HepG2 (cell line): ENCODE data around the gene NPFFR1. TPM values are rescaled to one million over a fixed set of nuclear protein-coding genes. Genes with fewer than 3 reads are reported as not detected.
A peak's percentile ranks its signal among the peaks of the same experiment; 100 is the strongest.

ENCODE experiments used
- DBP ChIP-seq: sonication (generic); formaldehyde crosslinking; IDR thresholded peaks from 2 replicates; pipeline ENCODE4 v1.4.0; 2020; ENCODE audit warnings: missing genetic modification reagents; ENCODE audit errors: not compliant biosample characterization
- DDIT3 ChIP-seq: sonication (generic); formaldehyde crosslinking; IDR thresholded peaks from 2 replicates; pipeline ENCODE4 v1.4.0; 2020; ENCODE audit warnings: mild to moderate bottlenecking, missing genetic modification reagents
- FOXP1 ChIP-seq, 2 experiments: fragments of 450-650 bp in 1 of 2; IDR thresholded peaks; 2 replicates each; pipeline ENCODE4 v1.6.1; 2017 to 2018; ENCODE audit warnings: antibody characterized with exemption in 1 of 2
- HOXA3 ChIP-seq: sonication (generic); formaldehyde crosslinking; IDR thresholded peaks from 2 replicates; pipeline ENCODE4 v1.5.0; 2020; ENCODE audit warnings: missing genetic modification reagents
- MTERF4 ChIP-seq: sonication (generic); formaldehyde crosslinking; IDR thresholded peaks from 2 replicates; pipeline ENCODE4 v1.8.0; 2023; ENCODE audit warnings: mild to moderate bottlenecking, missing genetic modification reagents
- NCOR1 ChIP-seq: fragments of 200-600 bp; sonication (generic); IDR thresholded peaks from 2 replicates; pipeline ENCODE4 v1.7.0; 2017; ENCODE audit warnings: antibody characterized with exemption, low read length, borderline replicate concordance
- SALL2 ChIP-seq: sonication (generic); formaldehyde crosslinking; IDR thresholded peaks from 2 replicates; pipeline ENCODE4 v1.8.1; 2023; ENCODE audit warnings: mild to moderate bottlenecking, missing genetic modification reagents, inconsistent platforms
- SOX13 ChIP-seq, 3 experiments: fragments of 450-650 bp in 1 of 3; sonication (generic) in 1 of 3; formaldehyde crosslinking in 1 of 3; IDR thresholded peaks in 2 of 3; conservative IDR thresholded peaks in 1 of 3; 2 replicates each; pipeline versions ENCODE4 v1.5.0 to v1.6.1; 2016 to 2020; ENCODE audit warnings: antibody characterized with exemption in 1 of 3, mild to moderate bottlenecking in 1 of 3, missing compliant biosample characterization in 1 of 3, missing genetic modification reagents in 1 of 3, moderate library complexity in 1 of 3
- SRF ChIP-seq: IDR thresholded peaks from 2 replicates; pipeline ENCODE4 v1.6.1; 2011; ENCODE audit warnings: mild to moderate bottlenecking, low read depth, low read length, moderate library complexity
- ZBTB7A ChIP-seq: sonication (generic); formaldehyde crosslinking; IDR thresholded peaks from 2 replicates; pipeline ENCODE4 v1.8.0; 2022; ENCODE audit warnings: mild to moderate bottlenecking, missing genetic modification reagents
- ZNF296 ChIP-seq: sonication (generic); formaldehyde crosslinking; conservative IDR thresholded peaks from 2 replicates; pipeline ENCODE4 v1.5.0; 2020; ENCODE audit warnings: mild to moderate bottlenecking, missing genetic modification reagents
- ZNF33B ChIP-seq: sonication (generic); formaldehyde crosslinking; IDR thresholded peaks from 2 replicates; pipeline ENCODE4 v1.5.1; 2020; ENCODE audit warnings: mild to moderate bottlenecking, missing genetic modification reagents
- ZNF646 ChIP-seq: sonication (generic); formaldehyde crosslinking; IDR thresholded peaks from 2 replicates; pipeline ENCODE4 v1.9.0; 2021; ENCODE audit warnings: mild to moderate bottlenecking, missing genetic modification reagents
- ZNF770 ChIP-seq: sonication (generic); formaldehyde crosslinking; IDR thresholded peaks from 2 replicates; pipeline ENCODE4 v1.5.0; 2020; ENCODE audit warnings: mild to moderate bottlenecking, missing genetic modification reagents
- ZNF777 ChIP-seq: sonication (generic); formaldehyde crosslinking; IDR thresholded peaks from 2 replicates; pipeline ENCODE4 v1.4.0; 2020; ENCODE audit warnings: missing genetic modification reagents
- ZNF790 ChIP-seq: sonication (generic); formaldehyde crosslinking; IDR thresholded peaks from 2 replicates; pipeline ENCODE4 v1.8.0; 2022; ENCODE audit warnings: missing genetic modification reagents, mild to moderate bottlenecking, borderline replicate concordance
- ZNF792 ChIP-seq: IDR thresholded peaks from 2 replicates; pipeline ENCODE4 v1.6.1; 2016
- polyA plus RNA-seq, 8 experiments: library from polyadenylated mRNA; depleted of rRNA in 3 of 8; stranded (reverse) in 7 of 8; unstranded in 1 of 8; fragments of >200 nt; fragmentation: Illumina TruSeq in 4 of 8; extraction: Trizol in 4 of 8; gene quantifications; 2 replicates each; pipeline versions ENCODE4 v1.2.1 to v1.2.3, GENCODE V29; 2011 to 2016; ENCODE audit warnings: low read depth in 4 of 8, missing spikeins in 1 of 8, mixed read lengths in 1 of 8; ENCODE audit not compliant: insufficient read depth in 1 of 8
- total RNA-seq, 5 experiments: library from RNA; depleted of rRNA; stranded (reverse); fragments of >200 nt; fragmentation: Illumina TruSeq; extraction: Trizol; gene quantifications; 2 replicates each; pipeline ENCODE4 v1.2.3, GENCODE V29; 2016; ENCODE audit warnings: low read depth in 1 of 5

The NPFFR1 gene
- total and polyA plus RNA-seq, 2 of the 13 experiments (the other 11 are each of a cell fraction or from before 2014, with no cell fraction given) = under 0.01 TPM; not detected in 1

- TF ChIP-seq ZNF646 (CRISPR knock-in tag) (no peak), SALL2 (CRISPR knock-in tag) (no peak), FOXP1 (IDR thresholded peaks at IDR 0.05) (no peak), FOXP1 (CRISPR knock-in tag; IDR thresholded peaks at IDR 0.05) (peak; percentile 3; the same call in 1 of the 2 replicates), DBP (CRISPR knock-in tag) (no peak), NCOR1 (0 out of 2 replicates have a peak, but pooled peaks have one; percentile 23), ZNF777 (CRISPR knock-in tag) (no peak), ZNF296 (CRISPR knock-in tag) (no peak), SRF (no peak), MTERF4 (no peak), SOX13 (IDR thresholded peaks at IDR 0.05) (peak; percentile 71), SOX13 (CRISPR knock-in tag; conservative IDR thresholded peaks at IDR 0.05 in 1 of 2, IDR thresholded peaks at IDR 0.05 in 1 of 2) (peak in 1 of 2 experiments; percentile 90; a peak in 2 of 4 replicates), ZNF790 (CRISPR knock-in tag) (no peak), ZNF792 (CRISPR knock-in tag) (no peak), ZBTB7A (no peak), ZNF33B (no peak), HOXA3 (CRISPR knock-in tag) (peak; percentile 19; the same call in 1 of the 2 replicates), DDIT3 (CRISPR knock-in tag) (no peak), ZNF770 (peak; percentile 88)
Measured at GRCh38 chr10:70255329-70256299, 28.2 kb downstream of the NPFFR1 start (continued).
